Naive thymus-derived CD4-positive, alpha-beta T cell (primary cell): ENCODE results near the gene GNG14. TPM values are rescaled to one million over a fixed set of nuclear protein-coding genes. Genes with fewer than 3 reads are reported as not detected.
"Not testable (repeated sequence)": the region's sequence is repeated elsewhere in the genome, so short reads cannot be mapped to it uniquely, and the experiment has no call there.

ENCODE experiments used
- ATAC-seq: fragments of 150-1000 bp; cut with Tn5 transposase; 2 replicates; pipeline ENCODE4 v1.10.0; 2021; ENCODE audit warnings: mild to moderate bottlenecking, moderate library complexity
- CTCF ChIA-PET: fragments of 350-600 bp; sonication (Branson Sonifier 250); formaldehyde crosslinking; loops from one replicate; lab custom pipeline; 2021; ENCODE audit warnings: antibody characterized with exemption; lab: Charles Lee
- POLR2A ChIA-PET: fragments of 350-600 bp; sonication (Branson Sonifier 250); formaldehyde crosslinking; loops from one replicate; lab custom pipeline; 2021; ENCODE audit warnings: antibody characterized with exemption, inconsistent platforms; lab: Charles Lee
- DNase-seq, 9 donors: peaks; one replicate each; pipeline versions ENCODE4 v3.0.0 to v3.0.0-alpha.2; 2020 to 2022; ENCODE audit warnings: mixed read lengths in 1 of 9
- H3K27ac ChIP-seq: one replicate; pipeline ENCODE4 v1.7.0; 2013; ENCODE audit warnings: mild to moderate bottlenecking, low read depth, low read length, moderate library complexity
- H3K27me3 ChIP-seq, 2 donors: one replicate each; pipeline ENCODE4 v1.7.0; 2013; ENCODE audit warnings: low read length in 2 of 2, mild to moderate bottlenecking in 2 of 2, moderate library complexity in 2 of 2; ENCODE audit not compliant: control insufficient read depth in 2 of 2, insufficient read depth in 2 of 2
- H3K36me3 ChIP-seq, 3 experiments: 1 replicate in 2 of 3; 2 replicates in 1 of 3; pipeline ENCODE4 v1.7.0; 2013; ENCODE audit warnings: low read length in 3 of 3, mild to moderate bottlenecking in 3 of 3, moderate library complexity in 1 of 3; ENCODE audit not compliant: insufficient read depth in 3 of 3, control insufficient read depth in 2 of 3
- H3K4me1 ChIP-seq, 2 donors: one replicate each; pipeline ENCODE4 v1.7.0; 2013; ENCODE audit warnings: low read length in 2 of 2, mild to moderate bottlenecking in 2 of 2, moderate library complexity in 1 of 2; ENCODE audit not compliant: control insufficient read depth in 2 of 2, insufficient read depth in 2 of 2
- H3K4me3 ChIP-seq: 2 replicates; pipeline ENCODE4 v1.7.0; 2013; ENCODE audit warnings: mild to moderate bottlenecking, low read length
- H3K9me3 ChIP-seq, 3 experiments: 1 replicate in 2 of 3; 2 replicates in 1 of 3; pipeline ENCODE4 v1.7.0; 2013; ENCODE audit warnings: low read length in 3 of 3; ENCODE audit not compliant: control insufficient read depth in 2 of 3
- H3K27ac Mint-ChIP-seq, 9 donors: one replicate each; pipeline ENCODE4 v1.8.0; 2020 to 2022; ENCODE audit warnings: mixed read lengths in 9 of 9, mild to moderate bottlenecking in 8 of 9, moderate library complexity in 5 of 9, inconsistent platforms in 2 of 9
- H3K27me3 Mint-ChIP-seq, 5 donors: one replicate each; pipeline ENCODE4 v1.8.0; 2021 to 2022; ENCODE audit warnings: mixed read lengths in 5 of 5, mild to moderate bottlenecking in 1 of 5
- H3K36me3 Mint-ChIP-seq, 5 donors: one replicate each; pipeline ENCODE4 v1.8.0; 2020 to 2022; ENCODE audit warnings: mixed read lengths in 5 of 5, mild to moderate bottlenecking in 3 of 5, inconsistent platforms in 1 of 5
- H3K4me1 Mint-ChIP-seq, 7 donors: one replicate each; pipeline ENCODE4 v1.8.0; 2020 to 2022; ENCODE audit warnings: mixed read lengths in 7 of 7, mild to moderate bottlenecking in 3 of 7, inconsistent platforms in 1 of 7
- H3K4me3 Mint-ChIP-seq, 10 donors: one replicate each; pipeline ENCODE4 v1.8.0; 2020 to 2022; ENCODE audit warnings: mild to moderate bottlenecking in 10 of 10, mixed read lengths in 10 of 10, moderate library complexity in 6 of 10, inconsistent platforms in 2 of 10
- H3K9me3 Mint-ChIP-seq, 11 donors: one replicate each; pipeline ENCODE4 v1.8.0; 2020 to 2022; ENCODE audit warnings: mixed read lengths in 11 of 11, mild to moderate bottlenecking in 4 of 11, inconsistent platforms in 1 of 11, moderate library complexity in 1 of 11
- intact Hi-C, 2 donors: fragments of 100-400 bp; cut with micrococcal nuclease; formaldehyde crosslinking; loops; one replicate each; pipeline ENCODE4 v1.15.1; 2023
- polyA plus RNA-seq, 2 donors: library from polyadenylated mRNA; unstranded; fragments of 300-500 nt; fragmentation: Illumina TruSeq; gene quantifications; one replicate each; pipeline ENCODE4 v1.2.3, GENCODE V29; 2021
- total RNA-seq, 6 experiments: library from RNA in 5 of 6; stranded (reverse) in 5 of 6; gene quantifications; 1 replicate in 5 of 6; 2 replicates in 1 of 6; pipeline ENCODE4 v1.2.3 and lab custom pipeline; 2021 to 2026

The GNG14 gene
- total and polyA plus RNA-seq, 7 experiments from 2014 or later: not detected

GRCh38 chr19:12695514-12695913, 7.7 kb downstream of the GNG14 start:
- peaks cover 0 to 4% (median 0%) of the 10 kb centered on the region in 11 donors for H3K9me3 Mint-ChIP-seq
- CTCF ChIA-PET: interaction anchor here (1.2 to 1.3 kb wide), 2 partner anchors 21 to 25 kb away, joined by 3 read pairs; no protein-coding TSS in a partner anchor
- Histone ChIP-seq H3K4me1 (peaks cover 9 to 11% of the 10 kb centered on the region in 2 donors), H3K27me3 (no peaks in the 10 kb centered on the region), H3K9me3 (no peaks in the 10 kb centered on the region), H3K4me3 (peak overlapping the region; percentile 98), H3K27ac (no peak overlapping the region), H3K36me3 (peaks cover 0 to 8% (median 0%) of the 10 kb centered on the region in 3 experiments)
- ATAC-seq: no peak
- DNase-seq: no peak
- peak overlapping the region in 4 of 9 donors; percentile 49 to 84 (median 52) for H3K27ac Mint-ChIP-seq
- H3K27me3 Mint-ChIP-seq: no peaks in the 10 kb centered on the region
- H3K4me3 Mint-ChIP-seq: peak overlapping the region; percentile 65 to 95 (median 88)
- peaks cover 0 to 15% (median 12%) of the 10 kb centered on the region in 7 donors for H3K4me1 Mint-ChIP-seq
- peaks cover 0 to 4% (median 0%) of the 10 kb centered on the region in 5 donors for H3K36me3 Mint-ChIP-seq
- intact Hi-C loops: no loop called here
- POLR2A ChIA-PET: interaction anchor here (0.7 to 3.7 kb wide), 6 partner anchors 15 to 97 kb away, joined by 3 to 21 read pairs (median 12); partner anchors contain the start of genes DHPS, JUNB, TNPO2 and TRIR

- no peak for DNase-seq
- peak overlapping the region in 7 of 9 donors; percentile 52 to 97 (median 97) for H3K27ac Mint-ChIP-seq
- peaks cover 0 to 4% (median 0%) of the 10 kb centered on the region in 11 donors for H3K9me3 Mint-ChIP-seq
- Histone ChIP-seq H3K36me3 (peaks cover 0 to 13% (median 0%) of the 10 kb centered on the region in 3 experiments), H3K27ac (peak overlapping the region; percentile 82), H3K9me3 (no peaks in the 10 kb centered on the region), H3K4me3 (peak overlapping the region; percentile 98), H3K27me3 (no peaks in the 10 kb centered on the region), H3K4me1 (peaks cover 9 to 11% of the 10 kb centered on the region in 2 donors)
- intact Hi-C loops: loop anchor here (1.0 to 2.0 kb wide), 4 partner anchors 15 to 41 kb away; partner anchors contain the start of genes DHPS (in 2 of the 2) and GET3 (in 2 of the 2)
- H3K27me3 Mint-ChIP-seq: no peaks in the 10 kb centered on the region
- POLR2A ChIA-PET: interaction anchor here (0.8 to 3.7 kb wide), 13 partner anchors 9 to 128 kb away, joined by 3 to 21 read pairs (median 6); partner anchors contain the start of genes DHPS, JUNB, TNPO2 and TRIR
- peak; percentile 16 for ATAC-seq
- CTCF ChIA-PET: interaction anchor here (1.2 kb wide), 1 partner anchor 25 kb away, joined by 3 read pairs; no protein-coding TSS in a partner anchor
- peak overlapping the region; percentile 86 to 95 (median 91) for H3K4me3 Mint-ChIP-seq
- H3K36me3 Mint-ChIP-seq: peaks cover 0 to 4% (median 0%) of the 10 kb centered on the region in 5 donors
- peaks cover 0 to 15% (median 12%) of the 10 kb centered on the region in 7 donors for H3K4me1 Mint-ChIP-seq
Measured at GRCh38 chr19:12695997-12696365, 8.2 kb downstream of the GNG14 start.

- H3K9me3 Mint-ChIP-seq: peaks cover 0 to 4% (median 0%) of the 10 kb centered on the region in 11 donors
Measured at GRCh38 chr19:12696366-12697335, 8.9 kb downstream of the GNG14 start, which contains the start of gene FBXW9. Gene FBXW9, minus strand, starts transcription at chr19:12696631. Its CDS starts 50 bp downstream, at chr19:12696581.

GRCh38 chr19:12697425-12697824, 9.6 kb downstream of the GNG14 start:
- Histone ChIP-seq H3K36me3 (peaks cover 0 to 28% (median 6%) of the 10 kb centered on the region in 3 experiments), H3K4me1 (peaks cover 9 to 11% of the 10 kb centered on the region in 2 donors), H3K27ac (peak overlapping the region; percentile 82)
- not testable (repeated sequence) for H3K9me3 ChIP-seq, H3K9me3 Mint-ChIP-seq, H3K27me3 ChIP-seq, H3K4me3 ChIP-seq, H3K36me3 Mint-ChIP-seq, ATAC-seq, DNase-seq, H3K27me3 Mint-ChIP-seq
- ChIA-PET CTCF (interaction anchor here (0.9 kb wide), 1 partner anchor 1315 kb away, joined by 3 read pairs; no protein-coding TSS in a partner anchor), POLR2A (interaction anchor here (0.6 to 3.7 kb wide), 14 partner anchors 7 to 1974 kb away, joined by 3 to 21 read pairs (median 6); partner anchors contain the start of genes DHPS, GET3, JUNB and TNPO2)
- peaks cover 0 to 15% (median 12%) of the 10 kb centered on the region in 7 donors for H3K4me1 Mint-ChIP-seq
- intact Hi-C loops: loop anchor here in 1 of 2 donors (2.0 kb wide), 1 partner anchor 39 kb away; the partner anchor contains the start of gene GET3
- H3K27ac Mint-ChIP-seq: peak overlapping the region in 5 of 9 donors; percentile 17 to 97 (median 49)
- H3K4me3 Mint-ChIP-seq: peak overlapping the region in 5 of 10 donors; percentile 4 to 86 (median 40)

More at GRCh38 chr19:12696366-12697335, 8.9 kb downstream of the GNG14 start, which contains the start of gene FBXW9:
- intact Hi-C loops: loop anchor here (1.0 to 2.0 kb wide), 4 partner anchors 15 to 41 kb away; partner anchors contain the start of genes DHPS (in 2 of the 2) and GET3 (in 2 of the 2)
- Mint-ChIP-seq H3K4me3 (peak within 1 kb of the TSS; percentile 86 to 95 (median 91)), H3K27ac (peak within 1 kb of the TSS; percentile 90 to 97 (median 97)), H3K27me3 (no peaks in the 10 kb centered on the region), H3K36me3 (peaks cover 0 to 4% (median 0%) of the 10 kb centered on the region in 5 donors), H3K4me1 (peaks cover 0 to 15% (median 12%) of the 10 kb centered on the region in 7 donors)
- Histone ChIP-seq H3K36me3 (peaks cover 0 to 20% (median 4%) of the 10 kb centered on the region in 3 experiments), H3K27ac (peak within 1 kb of the TSS; percentile 82), H3K27me3 (no peaks in the 10 kb centered on the region), H3K9me3 (no peaks in the 10 kb centered on the region), H3K4me3 (peak within 1 kb of the TSS; percentile 98), H3K4me1 (peaks cover 9 to 11% of the 10 kb centered on the region in 2 donors)
- ChIA-PET POLR2A (interaction anchor here (0.6 to 3.7 kb wide), 19 partner anchors 8 to 145 kb away, joined by 3 to 21 read pairs (median 4); partner anchors contain the start of genes DHPS, GET3, JUNB and TNPO2), CTCF (interaction anchor here (0.9 to 1.2 kb wide), 2 partner anchors 24 to 1314 kb away, joined by 3 read pairs; no protein-coding TSS in a partner anchor)
- peak; percentile 97 for ATAC-seq
- DNase-seq: peak; percentile 88 to 97 (median 95)

GRCh38 chr19:12698138-12698537, 10.3 kb downstream of the GNG14 start:
- Histone ChIP-seq H3K36me3 (peaks cover 0 to 35% (median 6%) of the 10 kb centered on the region in 3 experiments), H3K4me3 (no peak overlapping the region), H3K27ac (no peak overlapping the region), H3K27me3 (no peaks in the 10 kb centered on the region), H3K9me3 (no peaks in the 10 kb centered on the region), H3K4me1 (peaks cover 9 to 11% of the 10 kb centered on the region in 2 donors)
- H3K9me3 Mint-ChIP-seq: peaks cover 0 to 4% (median 0%) of the 10 kb centered on the region in 11 donors
- CTCF ChIA-PET: no interaction called here
- H3K4me1 Mint-ChIP-seq: peaks cover 0 to 15% (median 12%) of the 10 kb centered on the region in 7 donors
- POLR2A ChIA-PET: interaction anchor here (0.6 to 3.7 kb wide), 3 partner anchors 17 to 1975 kb away, joined by 6 to 19 read pairs (median 11); partner anchors contain the start of genes DHPS and TRIR
- peaks cover 0 to 7% (median 3%) of the 10 kb centered on the region in 5 donors for H3K36me3 Mint-ChIP-seq
- intact Hi-C loops: no loop called here
- no peaks in the 10 kb centered on the region for H3K27me3 Mint-ChIP-seq
- peak overlapping the region; percentile 45 to 86 (median 67) for H3K4me3 Mint-ChIP-seq
- ATAC-seq (no peak), DNase-seq (no peak)
- H3K27ac Mint-ChIP-seq: peak overlapping the region in 8 of 9 donors; percentile 39 to 89 (median 76)
